GM23338 (cell line): ENCODE measurements around the gene CPNE8. TPM values are rescaled to one million over a fixed set of nuclear protein-coding genes. Genes with fewer than 3 reads are reported as not detected.
A peak's percentile ranks its signal among the peaks of the same experiment; 100 is the strongest.

Experiments used
- ATAC-seq: fragments of 200-7000 bp; cut with Tn5 transposase; 3 replicates; pipeline ENCODE4 v1.9.1; 2020
- DNase-seq: peaks from one replicate; pipeline ENCODE4 v3.0.0-alpha.2; 2015; ENCODE audit warnings: low spot score
- H2AFZ ChIP-seq: fragments of 200-600 bp; sonication (generic); 2 replicates; pipeline ENCODE4 v1.8.0; 2016; ENCODE audit warnings: antibody characterized with exemption, mild to moderate bottlenecking, moderate library complexity
- H3F3A ChIP-seq: fragments of 200-600 bp; sonication (generic); replicated peaks from 2 replicates; pipeline ENCODE4 v1.8.0; 2017; ENCODE audit warnings: antibody characterized with exemption, mixed run types, low read depth
- H3K27ac ChIP-seq: fragments of 200-600 bp; sonication (generic); 2 replicates; pipeline ENCODE4 v1.6.1; 2016; ENCODE audit warnings: low read depth
- H3K27me3 ChIP-seq: fragments of 200-600 bp; sonication (generic); 2 replicates; pipeline ENCODE4 v1.8.0; 2016; ENCODE audit warnings: mild to moderate bottlenecking, mixed run types, moderate library complexity; ENCODE audit not compliant: insufficient read depth
- H3K36me3 ChIP-seq: fragments of 200-600 bp; sonication (generic); 2 replicates; pipeline ENCODE4 v1.8.0; 2016; ENCODE audit warnings: mild to moderate bottlenecking; ENCODE audit not compliant: insufficient read depth
- H3K4me1 ChIP-seq: fragments of 200-600 bp; sonication (generic); 2 replicates; pipeline ENCODE4 v1.8.0; 2016; ENCODE audit warnings: mild to moderate bottlenecking, moderate library complexity; ENCODE audit not compliant: insufficient read depth
- H3K4me2 ChIP-seq: fragments of 200-600 bp; sonication (generic); 2 replicates; pipeline ENCODE4 v1.7.1; 2017; ENCODE audit warnings: mixed run types
- H3K4me3 ChIP-seq: fragments of 200-600 bp; sonication (generic); 2 replicates; pipeline ENCODE4 v1.6.1; 2016; ENCODE audit warnings: mixed run types
- H3K79me2 ChIP-seq: fragments of 200-600 bp; sonication (generic); replicated peaks from 2 replicates; pipeline ENCODE4 v1.8.0; 2017; ENCODE audit warnings: mild to moderate bottlenecking; ENCODE audit not compliant: insufficient read depth
- H3K9me2 ChIP-seq: fragments of 200-600 bp; sonication (generic); 2 replicates; pipeline ENCODE4 v1.8.0; 2017; ENCODE audit not compliant: insufficient read depth
- H4K20me1 ChIP-seq: fragments of 200-600 bp; sonication (generic); replicated peaks from 2 replicates; pipeline ENCODE4 v1.8.0; 2017; ENCODE audit warnings: mild to moderate bottlenecking; ENCODE audit not compliant: insufficient read depth
- H3K27ac Mint-ChIP-seq: 2 replicates; pipeline ENCODE4 v1.8.0; 2020; ENCODE audit warnings: inconsistent platforms, mild to moderate bottlenecking, moderate library complexity, mixed read lengths
- H3K27me3 Mint-ChIP-seq: 3 replicates; pipeline ENCODE4 v1.8.0; 2022; ENCODE audit warnings: low read depth, mild to moderate bottlenecking, moderate library complexity, mixed read lengths, inconsistent platforms; ENCODE audit not compliant: insufficient read depth, poor library complexity
- H3K36me3 Mint-ChIP-seq: 3 replicates; pipeline ENCODE4 v1.8.0; 2021; ENCODE audit warnings: low read depth, mild to moderate bottlenecking, inconsistent platforms, moderate library complexity, mixed read lengths
- H3K4me1 Mint-ChIP-seq: 3 replicates; pipeline ENCODE4 v1.8.0; 2020; ENCODE audit warnings: mild to moderate bottlenecking, inconsistent platforms, mixed read lengths
- H3K4me3 Mint-ChIP-seq: 3 replicates; pipeline ENCODE4 v1.8.0; 2021; ENCODE audit warnings: moderate library complexity, mild to moderate bottlenecking, inconsistent platforms, mixed read lengths
- H3K9me3 Mint-ChIP-seq: 3 replicates; pipeline ENCODE4 v1.8.0; 2020; ENCODE audit warnings: moderate library complexity, mild to moderate bottlenecking, inconsistent platforms, mixed read lengths
- CREB1 ChIP-seq: fragments of 250-450 bp; sonication (Bioruptor Pico); IDR thresholded peaks from 2 replicates; pipeline ENCODE4 v1.5.0; 2020; ENCODE audit warnings: low read depth, mild to moderate bottlenecking, moderate library complexity
- ETS1 ChIP-seq: IDR thresholded peaks from 2 replicates; pipeline ENCODE4 v1.6.1; 2016; ENCODE audit warnings: antibody characterized with exemption
- EZH2 ChIP-seq: fragments of 200-600 bp; sonication (generic); IDR thresholded peaks from one replicate; pipeline ENCODE4 v1.8.0; 2017; ENCODE audit warnings: antibody characterized with exemption, mild to moderate bottlenecking, low read depth; ENCODE audit not compliant: unreplicated experiment
- EZH2phosphoT487 ChIP-seq: fragments of 200-600 bp; sonication (generic); IDR thresholded peaks from one replicate; pipeline ENCODE4 v1.8.1; 2018; ENCODE audit warnings: antibody characterized with exemption; ENCODE audit not compliant: unreplicated experiment
- JUNB ChIP-seq: IDR thresholded peaks from one replicate; pipeline ENCODE4 v1.6.1; 2016; ENCODE audit warnings: antibody characterized with exemption; ENCODE audit not compliant: unreplicated experiment
- NANOG ChIP-seq: IDR thresholded peaks from 2 replicates; pipeline ENCODE4 v1.6.1; 2016; ENCODE audit warnings: antibody characterized with exemption, borderline replicate concordance
- POLR2AphosphoS5 ChIP-seq: IDR thresholded peaks from 2 replicates; pipeline ENCODE4 v1.6.1; 2016; ENCODE audit warnings: antibody characterized with exemption, low read depth
- STAT1 ChIP-seq: IDR thresholded peaks from one replicate; pipeline ENCODE4 v1.6.1; 2016; ENCODE audit warnings: antibody characterized with exemption; ENCODE audit not compliant: unreplicated experiment
- ZNF114 ChIP-seq: fragments of 250-450 bp; sonication (Bioruptor Pico); IDR thresholded peaks from 2 replicates; pipeline ENCODE4 v1.5.0; 2020; ENCODE audit warnings: mild to moderate bottlenecking, moderate library complexity
- ZNF331 ChIP-seq: fragments of 250-450 bp; sonication (Bioruptor Pico); IDR thresholded peaks from 2 replicates; pipeline ENCODE4 v1.5.0; 2020; ENCODE audit warnings: low read depth, mild to moderate bottlenecking, moderate library complexity
- polyA plus RNA-seq: library from polyadenylated mRNA; unstranded; fragments of >200 nt; fragmentation: Nextera tagmentation; extraction: Ambion mirVana; gene quantifications from 2 replicates; pipeline ENCODE4 v1.2.1, GENCODE V29; 2016
- total RNA-seq: library from RNA; depleted of rRNA; stranded (reverse); fragments of >200 nt; shearing (Covaris generic); gene quantifications from 2 replicates; pipeline ENCODE4 v1.2.3, GENCODE V29; 2014
- TF ChIP-seq, protein P1 (sequence below): IDR thresholded peaks from one replicate; pipeline ENCODE4 v1.6.1; 2018; ENCODE audit warnings: antibody characterized with exemption; ENCODE audit not compliant: unreplicated experiment
- TF ChIP-seq, protein P2 (sequence below), 2 experiments: fragments of 200-600 bp in 1 of 2; sonication (generic) in 1 of 2; conservative IDR thresholded peaks; 2 replicates each; pipeline versions ENCODE4 v1.5.1 to v1.6.1; 2016 to 2017; ENCODE audit warnings: antibody characterized with exemption in 2 of 2, low read depth in 2 of 2, mild to moderate bottlenecking in 2 of 2, moderate library complexity in 1 of 2
- TF ChIP-seq, protein P3 (sequence below): fragments of 250-450 bp; sonication (Bioruptor Pico); IDR thresholded peaks from 2 replicates; pipeline ENCODE4 v1.5.0; 2020; ENCODE audit warnings: mild to moderate bottlenecking, moderate library complexity

Gene CPNE8
- total and polyA plus RNA-seq, 2 experiments from 2014 or later = 8.7 to 10.1 TPM

- Mint-ChIP-seq H3K27me3 (peaks cover 2% of the 10 kb centered on the region), H3K9me3 (no peaks in the 10 kb centered on the region; the same call in 2 of the 3 replicates), H3K4me1 (no peaks in the 10 kb centered on the region), H3K27ac (no peak overlapping the region), H3K4me3 (no peak overlapping the region), H3K36me3 (no peaks in the 10 kb centered on the region)
- no peak for ATAC-seq
- Histone ChIP-seq H2AFZ (peak overlapping the region; percentile 56; the same call in 1 of the 2 replicates), H4K20me1 (no peaks in the 10 kb centered on the region), H3K4me2 (no peak overlapping the region), H3K4me3 (no peak overlapping the region), H3K9me2 (no peaks in the 10 kb centered on the region), H3F3A (no peaks in the 10 kb centered on the region), H3K27me3 (no peaks in the 10 kb centered on the region), H3K27ac (no peak overlapping the region), H3K36me3 (no peaks in the 10 kb centered on the region), H3K79me2 (no peaks in the 10 kb centered on the region), H3K4me1 (no peaks in the 10 kb centered on the region)
- TF ChIP-seq, protein P1, sequence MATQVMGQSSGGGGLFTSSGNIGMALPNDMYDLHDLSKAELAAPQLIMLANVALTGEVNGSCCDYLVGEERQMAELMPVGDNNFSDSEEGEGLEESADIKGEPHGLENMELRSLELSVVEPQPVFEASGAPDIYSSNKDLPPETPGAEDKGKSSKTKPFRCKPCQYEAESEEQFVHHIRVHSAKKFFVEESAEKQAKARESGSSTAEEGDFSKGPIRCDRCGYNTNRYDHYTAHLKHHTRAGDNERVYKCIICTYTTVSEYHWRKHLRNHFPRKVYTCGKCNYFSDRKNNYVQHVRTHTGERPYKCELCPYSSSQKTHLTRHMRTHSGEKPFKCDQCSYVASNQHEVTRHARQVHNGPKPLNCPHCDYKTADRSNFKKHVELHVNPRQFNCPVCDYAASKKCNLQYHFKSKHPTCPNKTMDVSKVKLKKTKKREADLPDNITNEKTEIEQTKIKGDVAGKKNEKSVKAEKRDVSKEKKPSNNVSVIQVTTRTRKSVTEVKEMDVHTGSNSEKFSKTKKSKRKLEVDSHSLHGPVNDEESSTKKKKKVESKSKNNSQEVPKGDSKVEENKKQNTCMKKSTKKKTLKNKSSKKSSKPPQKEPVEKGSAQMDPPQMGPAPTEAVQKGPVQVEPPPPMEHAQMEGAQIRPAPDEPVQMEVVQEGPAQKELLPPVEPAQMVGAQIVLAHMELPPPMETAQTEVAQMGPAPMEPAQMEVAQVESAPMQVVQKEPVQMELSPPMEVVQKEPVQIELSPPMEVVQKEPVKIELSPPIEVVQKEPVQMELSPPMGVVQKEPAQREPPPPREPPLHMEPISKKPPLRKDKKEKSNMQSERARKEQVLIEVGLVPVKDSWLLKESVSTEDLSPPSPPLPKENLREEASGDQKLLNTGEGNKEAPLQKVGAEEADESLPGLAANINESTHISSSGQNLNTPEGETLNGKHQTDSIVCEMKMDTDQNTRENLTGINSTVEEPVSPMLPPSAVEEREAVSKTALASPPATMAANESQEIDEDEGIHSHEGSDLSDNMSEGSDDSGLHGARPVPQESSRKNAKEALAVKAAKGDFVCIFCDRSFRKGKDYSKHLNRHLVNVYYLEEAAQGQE = no peak
- TF ChIP-seq ETS1 (no peak), POLR2AphosphoS5 (no peak), EZH2phosphoT487 (no peak), NANOG (no peak), ZNF331 (CRISPR knock-in tag) (no peak), CREB1 (CRISPR knock-in tag) (no peak), ZNF114 (no peak), JUNB (no peak), EZH2 (no peak), STAT1 (no peak)
- TF ChIP-seq, protein P2, sequence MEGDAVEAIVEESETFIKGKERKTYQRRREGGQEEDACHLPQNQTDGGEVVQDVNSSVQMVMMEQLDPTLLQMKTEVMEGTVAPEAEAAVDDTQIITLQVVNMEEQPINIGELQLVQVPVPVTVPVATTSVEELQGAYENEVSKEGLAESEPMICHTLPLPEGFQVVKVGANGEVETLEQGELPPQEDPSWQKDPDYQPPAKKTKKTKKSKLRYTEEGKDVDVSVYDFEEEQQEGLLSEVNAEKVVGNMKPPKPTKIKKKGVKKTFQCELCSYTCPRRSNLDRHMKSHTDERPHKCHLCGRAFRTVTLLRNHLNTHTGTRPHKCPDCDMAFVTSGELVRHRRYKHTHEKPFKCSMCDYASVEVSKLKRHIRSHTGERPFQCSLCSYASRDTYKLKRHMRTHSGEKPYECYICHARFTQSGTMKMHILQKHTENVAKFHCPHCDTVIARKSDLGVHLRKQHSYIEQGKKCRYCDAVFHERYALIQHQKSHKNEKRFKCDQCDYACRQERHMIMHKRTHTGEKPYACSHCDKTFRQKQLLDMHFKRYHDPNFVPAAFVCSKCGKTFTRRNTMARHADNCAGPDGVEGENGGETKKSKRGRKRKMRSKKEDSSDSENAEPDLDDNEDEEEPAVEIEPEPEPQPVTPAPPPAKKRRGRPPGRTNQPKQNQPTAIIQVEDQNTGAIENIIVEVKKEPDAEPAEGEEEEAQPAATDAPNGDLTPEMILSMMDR (conservative IDR thresholded peaks at IDR 0.05; ENCODE audit: low read depth in 2 of 2) = no peak
- TF ChIP-seq, protein P3, sequence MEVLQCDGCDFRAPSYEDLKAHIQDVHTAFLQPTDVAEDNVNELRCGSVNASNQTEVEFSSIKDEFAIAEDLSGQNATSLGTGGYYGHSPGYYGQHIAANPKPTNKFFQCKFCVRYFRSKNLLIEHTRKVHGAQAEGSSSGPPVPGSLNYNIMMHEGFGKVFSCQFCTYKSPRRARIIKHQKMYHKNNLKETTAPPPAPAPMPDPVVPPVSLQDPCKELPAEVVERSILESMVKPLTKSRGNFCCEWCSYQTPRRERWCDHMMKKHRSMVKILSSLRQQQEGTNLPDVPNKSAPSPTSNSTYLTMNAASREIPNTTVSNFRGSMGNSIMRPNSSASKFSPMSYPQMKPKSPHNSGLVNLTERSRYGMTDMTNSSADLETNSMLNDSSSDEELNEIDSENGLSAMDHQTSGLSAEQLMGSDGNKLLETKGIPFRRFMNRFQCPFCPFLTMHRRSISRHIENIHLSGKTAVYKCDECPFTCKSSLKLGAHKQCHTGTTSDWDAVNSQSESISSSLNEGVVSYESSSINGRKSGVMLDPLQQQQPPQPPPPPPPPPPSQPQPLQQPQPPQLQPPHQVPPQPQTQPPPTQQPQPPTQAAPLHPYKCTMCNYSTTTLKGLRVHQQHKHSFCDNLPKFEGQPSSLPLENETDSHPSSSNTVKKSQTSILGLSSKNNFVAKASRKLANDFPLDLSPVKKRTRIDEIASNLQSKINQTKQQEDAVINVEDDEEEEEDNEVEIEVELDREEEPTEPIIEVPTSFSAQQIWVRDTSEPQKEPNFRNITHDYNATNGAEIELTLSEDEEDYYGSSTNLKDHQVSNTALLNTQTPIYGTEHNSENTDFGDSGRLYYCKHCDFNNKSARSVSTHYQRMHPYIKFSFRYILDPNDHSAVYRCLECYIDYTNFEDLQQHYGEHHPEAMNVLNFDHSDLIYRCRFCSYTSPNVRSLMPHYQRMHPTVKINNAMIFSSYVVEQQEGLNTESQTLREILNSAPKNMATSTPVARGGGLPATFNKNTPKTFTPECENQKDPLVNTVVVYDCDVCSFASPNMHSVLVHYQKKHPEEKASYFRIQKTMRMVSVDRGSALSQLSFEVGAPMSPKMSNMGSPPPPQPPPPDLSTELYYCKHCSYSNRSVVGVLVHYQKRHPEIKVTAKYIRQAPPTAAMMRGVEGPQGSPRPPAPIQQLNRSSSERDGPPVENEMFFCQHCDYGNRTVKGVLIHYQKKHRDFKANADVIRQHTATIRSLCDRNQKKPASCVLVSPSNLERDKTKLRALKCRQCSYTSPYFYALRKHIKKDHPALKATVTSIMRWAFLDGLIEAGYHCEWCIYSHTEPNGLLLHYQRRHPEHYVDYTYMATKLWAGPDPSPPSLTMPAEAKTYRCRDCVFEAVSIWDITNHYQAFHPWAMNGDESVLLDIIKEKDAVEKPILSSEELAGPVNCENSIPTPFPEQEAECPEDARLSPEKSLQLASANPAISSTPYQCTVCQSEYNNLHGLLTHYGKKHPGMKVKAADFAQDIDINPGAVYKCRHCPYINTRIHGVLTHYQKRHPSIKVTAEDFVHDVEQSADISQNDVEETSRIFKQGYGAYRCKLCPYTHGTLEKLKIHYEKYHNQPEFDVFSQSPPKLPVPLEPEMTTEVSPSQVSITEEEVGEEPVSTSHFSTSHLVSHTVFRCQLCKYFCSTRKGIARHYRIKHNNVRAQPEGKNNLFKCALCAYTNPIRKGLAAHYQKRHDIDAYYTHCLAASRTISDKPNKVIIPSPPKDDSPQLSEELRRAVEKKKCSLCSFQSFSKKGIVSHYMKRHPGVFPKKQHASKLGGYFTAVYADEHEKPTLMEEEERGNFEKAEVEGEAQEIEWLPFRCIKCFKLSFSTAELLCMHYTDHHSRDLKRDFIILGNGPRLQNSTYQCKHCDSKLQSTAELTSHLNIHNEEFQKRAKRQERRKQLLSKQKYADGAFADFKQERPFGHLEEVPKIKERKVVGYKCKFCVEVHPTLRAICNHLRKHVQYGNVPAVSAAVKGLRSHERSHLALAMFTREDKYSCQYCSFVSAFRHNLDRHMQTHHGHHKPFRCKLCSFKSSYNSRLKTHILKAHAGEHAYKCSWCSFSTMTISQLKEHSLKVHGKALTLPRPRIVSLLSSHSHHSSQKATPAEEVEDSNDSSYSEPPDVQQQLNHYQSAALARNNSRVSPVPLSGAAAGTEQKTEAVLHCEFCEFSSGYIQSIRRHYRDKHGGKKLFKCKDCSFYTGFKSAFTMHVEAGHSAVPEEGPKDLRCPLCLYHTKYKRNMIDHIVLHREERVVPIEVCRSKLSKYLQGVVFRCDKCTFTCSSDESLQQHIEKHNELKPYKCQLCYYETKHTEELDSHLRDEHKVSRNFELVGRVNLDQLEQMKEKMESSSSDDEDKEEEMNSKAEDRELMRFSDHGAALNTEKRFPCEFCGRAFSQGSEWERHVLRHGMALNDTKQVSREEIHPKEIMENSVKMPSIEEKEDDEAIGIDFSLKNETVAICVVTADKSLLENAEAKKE (CRISPR knock-in tag) = no peak
- no peak for DNase-seq
Measured at GRCh38 chr12:38625306-38625705, 280.1 kb downstream of the CPNE8 start.
